ENCODE measurements around the gene TRMO. TPM values are rescaled to one million over a fixed set of nuclear protein-coding genes. Genes with fewer than 3 reads are reported as not detected.

TRMO gene
- total and polyA plus RNA-seq, 8 donors = 5.1 to 9.4 (median 6.5) TPM

- H3K4me1 ChIP-seq = no peaks in the 10 kb centered on the region
- intact Hi-C loops (cut with DNase I) = no loop called here
- H3K27ac ChIP-seq = peak overlapping the region in 1 of 4 donors; percentile 24
- 84 to 90% methylated on average over 12 of the region's 12 CpGs for WGBS, 2 donors
- no peaks in the 10 kb centered on the region for H3K27me3 ChIP-seq
- FAIRE-seq (no peak), DNase-seq (no peak), ATAC-seq (peak in 3 of 4 donors; percentile 21 to 53 (median 39))
- H3K36me3 ChIP-seq = peaks cover 0 to 40% (median 6%) of the 10 kb centered on the region in 3 donors
- TF ChIP-seq, protein P1, sequence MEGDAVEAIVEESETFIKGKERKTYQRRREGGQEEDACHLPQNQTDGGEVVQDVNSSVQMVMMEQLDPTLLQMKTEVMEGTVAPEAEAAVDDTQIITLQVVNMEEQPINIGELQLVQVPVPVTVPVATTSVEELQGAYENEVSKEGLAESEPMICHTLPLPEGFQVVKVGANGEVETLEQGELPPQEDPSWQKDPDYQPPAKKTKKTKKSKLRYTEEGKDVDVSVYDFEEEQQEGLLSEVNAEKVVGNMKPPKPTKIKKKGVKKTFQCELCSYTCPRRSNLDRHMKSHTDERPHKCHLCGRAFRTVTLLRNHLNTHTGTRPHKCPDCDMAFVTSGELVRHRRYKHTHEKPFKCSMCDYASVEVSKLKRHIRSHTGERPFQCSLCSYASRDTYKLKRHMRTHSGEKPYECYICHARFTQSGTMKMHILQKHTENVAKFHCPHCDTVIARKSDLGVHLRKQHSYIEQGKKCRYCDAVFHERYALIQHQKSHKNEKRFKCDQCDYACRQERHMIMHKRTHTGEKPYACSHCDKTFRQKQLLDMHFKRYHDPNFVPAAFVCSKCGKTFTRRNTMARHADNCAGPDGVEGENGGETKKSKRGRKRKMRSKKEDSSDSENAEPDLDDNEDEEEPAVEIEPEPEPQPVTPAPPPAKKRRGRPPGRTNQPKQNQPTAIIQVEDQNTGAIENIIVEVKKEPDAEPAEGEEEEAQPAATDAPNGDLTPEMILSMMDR (IDR thresholded peaks at IDR 0.05) = no peak
- H3K9me3 ChIP-seq = no peaks in the 10 kb centered on the region
- no peak overlapping the region for H3K4me3 ChIP-seq
Observed at GRCh38 chr9:97906236-97906831, 16.0 kb downstream of the TRMO start.

DNA sequence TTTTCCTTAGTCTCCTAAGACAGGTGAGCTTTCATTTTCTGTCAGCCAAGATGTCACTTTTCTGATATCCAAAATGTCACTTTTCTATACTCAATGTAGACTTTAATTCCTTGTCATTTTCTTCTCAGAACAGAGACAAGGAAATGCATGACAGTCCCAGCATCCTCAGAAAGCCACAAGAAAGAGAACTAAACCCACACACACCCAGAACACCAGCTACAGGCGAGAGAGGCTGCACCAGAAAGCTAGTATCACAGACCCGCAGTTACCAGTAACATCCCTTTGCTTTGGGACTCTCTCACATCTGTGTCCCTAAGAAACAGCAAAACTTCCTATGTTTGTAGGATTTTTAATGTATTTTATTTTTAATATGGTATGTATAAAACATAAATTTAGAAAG lies 17.1 kb downstream of the TRMO start:
- ATAC-seq = no peak
- Histone ChIP-seq H3K27ac (no peak overlapping the region), H3K4me1 (no peaks in the 10 kb centered on the region), H3K9me3 (no peaks in the 10 kb centered on the region), H3K27me3 (no peaks in the 10 kb centered on the region), H3K36me3 (peaks cover 0 to 31% (median 3%) of the 10 kb centered on the region in 3 donors), H3K4me3 (no peak overlapping the region)
- TF ChIP-seq, protein P1 (IDR thresholded peaks at IDR 0.05) = no peak
- 86 to 94% methylated on average over 2 of the region's 2 CpGs for WGBS, 2 donors
- intact Hi-C loops (cut with DNase I) = no loop called here
- FAIRE-seq = no peak
- no peak for DNase-seq

GRCh38 chr9:97904725-97905124 lies 17.6 kb downstream of the TRMO start:
- peaks cover 0 to 25% (median 3%) of the 10 kb centered on the region in 3 donors for H3K36me3 ChIP-seq
- no peak overlapping the region for H3K4me3 ChIP-seq
- no peaks in the 10 kb centered on the region for H3K9me3 ChIP-seq
- H3K4me1 ChIP-seq = no peaks in the 10 kb centered on the region
- WGBS, 2 donors = 93% methylated on average over 9 of the region's 9 CpGs
- H3K27ac ChIP-seq = no peak overlapping the region
- intact Hi-C loops (cut with DNase I) = loop anchor here in 2 of 3 donors (5.0 kb wide), 1 partner anchor 192 kb away; no protein-coding TSS in a partner anchor
- DNase-seq (no peak), ATAC-seq (no peak), FAIRE-seq (no peak)
- TF ChIP-seq, protein P1 (IDR thresholded peaks at IDR 0.05) = no peak
- no peaks in the 10 kb centered on the region for H3K27me3 ChIP-seq

DNA sequence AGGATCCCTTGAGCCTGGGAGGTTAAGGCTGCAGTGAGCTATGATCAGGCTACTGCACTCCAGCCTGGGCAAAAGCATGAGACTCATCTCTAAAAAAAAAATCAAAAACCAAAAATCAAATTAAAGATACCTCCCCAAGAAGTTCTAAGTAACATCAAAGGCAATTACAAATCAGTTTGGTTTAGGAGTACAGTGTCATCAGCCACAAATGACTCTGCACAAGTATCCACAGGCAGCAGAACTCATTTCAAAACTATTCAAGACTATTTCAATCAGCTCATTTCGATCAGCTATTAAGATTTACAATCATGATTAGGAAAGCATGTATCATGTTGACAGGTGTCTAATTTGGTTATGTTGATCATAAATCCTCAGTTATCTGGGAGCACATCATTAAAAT lies 19.1 kb downstream of the TRMO start:
- Histone ChIP-seq H3K4me3 (no peak overlapping the region), H3K4me1 (no peaks in the 10 kb centered on the region), H3K27ac (no peak overlapping the region), H3K9me3 (no peaks in the 10 kb centered on the region), H3K27me3 (no peaks in the 10 kb centered on the region), H3K36me3 (peaks cover 0 to 14% (median 3%) of the 10 kb centered on the region in 3 donors)
- ATAC-seq = no peak
- 55 to 64% methylated on average over 1 of the region's 1 CpG for WGBS, 2 donors
- no peak for DNase-seq
- no peak for FAIRE-seq
- intact Hi-C loops (cut with DNase I) = loop anchor here in 2 of 3 donors (5.0 kb wide), 1 partner anchor 191 kb away; no protein-coding TSS in a partner anchor
- TF ChIP-seq, protein P1 (IDR thresholded peaks at IDR 0.05) = no peak
